ENCODE measurements around the gene FGGY.
"Not testable (repeated sequence)": the region's sequence is repeated elsewhere in the genome, so short reads cannot be mapped to it uniquely, and the experiment has no call there.

Gene FGGY

DNA sequence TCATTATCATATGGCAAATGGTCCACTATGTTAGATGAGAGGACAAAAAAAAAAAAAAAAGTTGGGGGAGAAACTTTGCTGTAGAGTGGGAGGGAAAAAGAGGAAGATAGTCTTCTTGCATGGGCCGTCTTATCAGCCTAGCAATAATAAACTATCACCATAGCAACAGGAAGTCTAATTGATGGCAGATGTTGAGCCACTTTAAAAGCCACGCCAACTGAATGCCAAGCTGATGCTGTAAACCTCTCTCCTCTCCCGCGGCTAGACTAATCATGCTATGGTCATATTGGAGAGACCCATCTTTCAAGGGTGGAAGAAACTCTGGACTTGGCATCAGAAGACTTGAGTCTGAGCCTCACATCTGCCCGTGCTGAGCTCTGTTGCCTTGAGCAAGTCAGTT is 395.7 kb downstream of the FGGY start:
- no peak for DNase-seq

DNA sequence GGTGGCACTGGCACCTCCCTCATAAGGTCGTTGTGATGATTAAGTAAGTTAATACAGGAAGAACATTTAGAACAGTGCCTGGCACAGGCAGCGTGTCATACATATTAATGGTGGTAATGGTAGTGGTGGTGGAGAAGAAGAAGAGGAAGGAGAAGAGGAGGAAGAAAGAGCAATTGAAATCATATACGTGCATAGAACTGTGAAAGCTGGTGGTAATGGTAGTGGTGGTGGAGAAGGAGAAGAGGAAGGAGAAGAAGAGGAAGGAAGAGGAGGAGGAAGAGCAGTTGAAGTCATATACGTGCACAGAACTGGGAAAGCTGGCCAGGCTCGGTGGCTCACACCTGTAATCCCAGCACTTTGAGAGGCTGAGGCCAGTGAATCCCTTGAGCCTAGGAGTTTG is 396.5 kb downstream of the FGGY start:
- DNase-seq, result no peak

DNA sequence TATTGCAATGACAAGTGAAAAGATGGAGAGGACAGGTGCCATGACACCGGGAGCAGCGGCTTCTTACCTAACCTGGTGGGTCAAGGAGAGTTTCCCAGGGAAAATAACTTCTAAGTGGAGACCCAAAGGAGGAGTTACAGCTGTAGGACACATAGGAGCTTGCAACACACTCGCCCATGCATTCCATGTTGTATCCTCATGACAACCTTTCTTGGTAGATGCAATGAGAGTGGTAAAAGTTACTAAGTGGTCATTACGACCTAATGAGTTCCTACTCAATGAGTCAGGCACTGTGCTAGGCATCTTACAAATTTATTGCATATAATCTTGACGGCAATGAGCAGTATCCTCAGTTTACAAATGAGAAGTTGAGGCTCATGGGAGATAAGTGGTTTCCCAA is 398.4 kb downstream of the FGGY start:
- no peak for DNase-seq

DNA sequence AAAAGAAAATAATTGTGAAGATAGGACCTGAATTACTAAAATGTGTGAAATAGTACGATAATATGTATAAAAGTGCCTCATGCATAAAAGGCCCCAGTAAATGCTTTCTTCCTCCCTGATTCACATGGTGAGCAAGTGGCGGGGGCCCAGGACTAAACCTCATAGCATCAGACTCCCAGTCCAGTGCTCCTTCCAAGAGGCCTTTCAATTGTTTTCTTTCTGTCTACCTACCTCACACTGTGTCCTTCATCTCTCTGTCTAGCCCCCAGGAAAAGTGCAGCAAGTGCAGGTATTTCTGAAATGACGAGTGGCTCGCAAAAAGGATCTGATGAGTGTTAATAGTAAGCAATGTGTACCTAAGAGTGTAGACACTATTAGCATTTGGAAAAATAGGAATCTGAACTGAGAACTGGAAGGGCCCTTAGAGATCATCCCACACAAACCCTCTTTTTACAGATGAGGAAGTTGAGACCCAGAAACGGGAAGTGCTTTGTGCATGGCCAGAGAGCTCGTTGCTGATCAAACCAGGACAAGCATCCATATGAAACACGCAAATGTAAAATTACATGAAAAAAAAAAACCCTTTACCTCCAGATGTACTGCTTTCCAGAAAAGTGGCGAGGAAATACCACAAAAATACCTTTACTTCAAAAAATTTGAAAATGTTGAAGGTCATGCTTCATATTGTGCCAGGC is 399.7 kb downstream of the FGGY start:
- no peak for DNase-seq

DNA sequence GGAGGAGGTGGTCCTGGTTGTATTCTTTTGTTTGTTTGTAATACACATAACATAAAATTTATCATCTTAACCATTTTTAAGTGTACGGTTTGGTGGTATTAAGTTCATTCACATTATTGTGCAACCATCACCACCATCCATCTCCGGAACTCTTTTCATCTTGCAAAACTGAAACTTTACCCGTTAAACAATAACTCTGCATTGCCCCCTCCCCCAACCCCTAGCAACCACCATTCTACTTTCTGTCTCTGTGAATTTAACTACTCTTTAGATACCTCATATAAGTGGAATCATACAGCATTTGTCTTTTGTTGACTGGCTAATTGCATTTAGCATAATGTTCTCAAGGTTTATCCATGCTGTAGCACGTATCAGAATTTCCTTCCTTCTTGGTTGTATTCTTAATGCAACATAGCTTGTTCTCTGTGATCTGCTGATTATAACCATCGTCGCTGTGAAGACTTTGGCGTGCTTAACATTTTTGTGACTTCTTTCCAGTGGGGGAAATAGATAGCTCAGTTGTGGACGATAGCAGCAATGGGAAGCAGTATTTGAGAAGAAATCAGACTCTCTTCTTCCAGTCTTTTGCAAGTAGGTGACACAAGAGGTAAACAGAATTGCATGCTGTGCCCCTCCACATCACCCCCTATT is 400.4 kb downstream of the FGGY start:
- peak; percentile 7 for DNase-seq

DNA sequence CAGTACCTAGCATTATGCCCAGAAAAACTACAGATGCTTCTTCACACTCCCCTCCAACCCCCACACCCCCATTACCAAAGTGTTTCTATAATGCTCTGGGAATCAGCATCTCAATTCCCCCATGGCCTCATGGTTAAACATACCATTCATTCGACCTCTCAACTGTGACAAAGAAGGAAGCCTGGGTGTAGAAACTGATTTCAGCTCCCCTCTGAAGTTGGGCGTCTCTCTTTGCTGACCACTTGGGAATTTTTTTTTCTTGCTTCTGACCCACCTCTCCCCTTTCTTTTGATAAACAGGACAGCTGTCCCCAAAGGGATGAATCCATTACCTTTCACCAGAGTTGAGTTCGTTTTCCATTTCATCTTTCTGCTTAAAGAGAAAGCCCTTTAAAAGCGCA is 401.5 kb downstream of the FGGY start:
- DNase-seq, result no peak

DNA sequence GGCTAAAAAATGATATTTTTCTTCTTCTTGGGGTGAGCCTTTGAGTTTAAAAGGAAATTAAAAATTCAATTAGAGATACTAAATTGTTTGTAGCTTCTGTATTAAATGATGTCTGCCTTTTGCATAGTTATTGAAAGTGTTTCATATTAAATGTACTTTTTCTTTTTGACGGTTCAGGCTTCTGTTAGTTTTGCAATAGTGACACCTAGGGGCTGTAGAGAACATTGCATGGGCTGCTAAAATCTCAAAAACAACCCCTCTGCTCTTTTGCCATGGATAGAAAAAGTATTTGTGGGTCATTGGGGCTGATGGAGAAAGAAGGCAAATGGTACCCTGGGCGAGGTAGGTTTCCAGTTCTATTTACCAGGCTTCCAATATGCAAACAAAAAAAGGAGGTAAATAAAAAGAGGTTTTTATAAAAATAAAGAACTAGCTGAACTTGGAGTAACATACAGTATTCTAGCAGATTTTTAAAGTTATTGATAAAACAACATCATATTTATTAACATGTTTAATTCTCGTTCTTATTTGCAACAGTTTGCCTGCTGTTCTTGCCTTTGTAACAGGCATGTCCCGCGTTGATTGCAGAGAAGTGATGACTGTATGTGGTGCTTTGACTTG is 402.4 kb downstream of the FGGY start:
- DNase-seq, result peak; percentile 25

DNA sequence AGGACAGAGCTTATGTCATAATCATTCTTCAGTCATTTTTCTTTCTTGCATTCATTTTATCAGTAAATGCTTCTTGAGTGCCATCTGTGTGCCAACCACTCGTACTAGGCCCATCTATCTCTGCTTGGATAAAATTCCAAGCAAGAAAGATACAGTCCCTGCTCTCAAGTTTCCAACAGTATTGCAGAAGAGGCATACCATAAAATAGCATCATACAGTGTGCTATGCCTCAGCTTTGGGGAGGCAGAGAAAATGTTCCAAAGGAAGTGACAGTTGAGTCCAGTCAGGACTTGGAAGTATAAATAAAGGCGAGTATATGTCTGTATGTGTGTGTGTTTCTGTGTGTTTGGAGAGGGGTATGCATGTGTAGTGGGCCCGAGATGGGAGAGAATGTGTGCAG is 404.5 kb downstream of the FGGY start:
- no peak for DNase-seq

DNA sequence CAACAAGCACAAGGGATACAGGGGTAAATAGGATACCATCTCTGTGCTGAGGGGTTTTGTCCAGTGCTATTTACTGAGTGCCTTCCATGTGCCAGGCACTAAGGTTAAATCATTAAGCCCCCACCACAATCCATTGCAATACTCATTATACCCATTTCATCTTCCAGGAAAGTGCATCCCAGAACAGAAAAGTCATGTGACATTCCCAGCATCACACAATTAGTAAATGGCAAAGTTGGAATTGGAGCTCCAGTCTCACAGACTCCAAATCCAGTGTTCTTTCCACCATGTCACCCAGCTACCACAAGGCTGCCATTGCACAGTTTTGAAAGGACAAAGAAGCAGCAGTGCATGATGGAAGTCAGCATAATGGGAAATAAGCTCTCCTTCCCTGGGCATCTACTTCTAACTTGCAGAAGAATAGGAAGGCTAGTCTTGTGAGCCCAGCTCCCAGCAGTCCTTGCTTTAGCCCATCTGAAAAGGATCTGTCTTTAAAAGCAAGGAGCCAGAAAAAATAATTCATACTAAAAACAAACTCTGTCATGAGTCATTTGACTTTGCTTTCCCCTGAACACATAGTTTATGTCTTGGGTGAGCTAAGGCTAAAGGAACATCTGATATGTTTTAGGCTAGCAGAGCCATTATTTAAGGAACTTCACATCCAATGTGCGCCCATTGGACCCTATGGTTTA is 406.5 kb downstream of the FGGY start:
- DNase-seq, result no peak

DNA sequence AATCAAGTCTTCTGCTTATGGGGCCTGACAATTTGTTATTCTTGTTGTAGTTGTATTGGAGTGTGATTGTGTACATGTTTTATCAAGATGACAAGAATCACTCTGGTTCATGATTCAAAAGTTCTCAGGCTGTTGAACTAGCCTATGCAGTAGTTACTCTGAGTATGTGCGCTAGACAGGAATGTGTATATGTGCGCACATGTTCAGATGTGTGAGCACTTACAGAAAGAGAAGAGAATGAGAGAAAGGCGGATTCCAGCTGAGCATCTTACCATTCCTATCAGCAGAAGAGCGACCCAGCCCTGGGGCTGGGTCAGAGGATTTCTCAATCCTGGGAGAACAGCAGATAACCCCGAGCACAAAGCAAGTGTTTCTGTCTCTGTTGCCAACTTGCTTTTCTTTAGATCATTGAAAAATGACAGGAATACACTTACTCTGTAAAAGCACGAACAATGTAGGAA is 407.1 kb downstream of the FGGY start:
- DNase-seq, result no peak

DNA sequence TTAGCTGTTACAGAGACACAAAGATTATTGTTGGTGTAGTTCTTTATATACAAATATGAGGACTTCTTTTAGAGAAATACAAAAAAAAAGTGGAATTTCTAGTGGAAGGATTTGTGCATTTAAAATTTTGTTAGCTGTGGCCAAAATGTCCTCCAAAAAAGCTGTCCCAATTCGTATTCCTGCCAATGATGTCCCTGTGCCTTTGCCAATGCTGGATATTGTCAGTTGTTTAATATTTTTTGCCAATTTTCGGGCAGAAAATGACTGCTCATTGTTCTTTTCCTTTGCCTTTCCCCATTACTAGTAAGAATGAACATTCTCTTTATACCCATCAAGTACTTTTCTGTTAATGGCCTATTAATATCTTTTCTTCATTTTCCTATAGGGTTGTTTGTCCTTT is 407.8 kb downstream of the FGGY start:
- DNase-seq, result no peak

DNA sequence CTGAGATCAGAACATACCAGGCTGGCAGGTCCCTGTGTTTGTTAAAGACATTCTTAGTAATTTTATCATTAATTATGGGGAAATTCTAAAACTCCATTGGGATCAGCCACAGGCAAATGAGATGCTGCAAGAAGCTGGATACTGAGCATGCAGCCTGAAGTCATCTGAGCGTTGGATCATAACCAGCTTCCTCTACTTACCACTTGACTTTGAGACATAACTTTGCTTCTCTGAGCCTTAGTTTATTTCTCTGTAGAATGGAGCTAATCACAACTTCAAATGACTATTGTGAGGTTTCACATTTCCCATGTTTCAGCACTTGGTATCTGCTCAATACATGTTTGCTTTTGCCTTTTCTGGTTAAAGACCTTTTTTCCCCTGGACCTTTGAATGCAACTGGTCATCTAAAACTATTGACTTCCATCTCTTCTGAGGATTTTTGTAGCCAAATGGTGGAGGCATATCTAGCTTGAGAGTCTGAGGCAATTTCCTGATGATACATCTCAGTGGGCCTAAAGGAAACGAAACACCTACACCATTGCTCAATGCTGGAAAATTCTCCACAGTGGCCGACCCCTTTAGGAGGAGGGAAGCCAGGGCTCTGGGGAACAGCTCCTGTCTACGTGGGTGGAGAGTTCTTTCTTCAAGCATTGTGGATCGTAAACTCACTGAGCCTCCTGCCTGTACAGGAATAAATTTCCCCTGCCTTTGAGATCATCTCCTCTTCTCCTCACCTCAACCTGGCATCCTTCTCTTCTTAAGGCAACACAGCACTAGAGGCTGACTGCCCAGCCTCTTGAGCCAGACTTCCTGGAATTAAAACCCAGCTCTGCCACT is 408.8 kb downstream of the FGGY start:
- DNase-seq, result no peak

DNA sequence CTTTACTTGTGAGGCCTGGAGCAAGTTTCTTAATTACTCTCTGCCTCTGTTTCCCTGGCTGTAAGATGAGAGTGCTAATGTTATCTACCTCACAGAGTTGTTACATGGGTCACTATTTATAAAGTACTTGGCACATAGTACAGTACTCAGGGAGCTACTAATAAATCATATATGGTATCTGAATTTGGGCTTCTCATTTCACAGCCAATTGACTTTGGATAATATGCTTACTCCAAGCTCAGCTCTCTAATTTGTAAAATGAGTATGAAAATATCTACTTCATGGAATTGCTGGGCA is 409.4 kb downstream of the FGGY start:
- no peak for DNase-seq

DNA sequence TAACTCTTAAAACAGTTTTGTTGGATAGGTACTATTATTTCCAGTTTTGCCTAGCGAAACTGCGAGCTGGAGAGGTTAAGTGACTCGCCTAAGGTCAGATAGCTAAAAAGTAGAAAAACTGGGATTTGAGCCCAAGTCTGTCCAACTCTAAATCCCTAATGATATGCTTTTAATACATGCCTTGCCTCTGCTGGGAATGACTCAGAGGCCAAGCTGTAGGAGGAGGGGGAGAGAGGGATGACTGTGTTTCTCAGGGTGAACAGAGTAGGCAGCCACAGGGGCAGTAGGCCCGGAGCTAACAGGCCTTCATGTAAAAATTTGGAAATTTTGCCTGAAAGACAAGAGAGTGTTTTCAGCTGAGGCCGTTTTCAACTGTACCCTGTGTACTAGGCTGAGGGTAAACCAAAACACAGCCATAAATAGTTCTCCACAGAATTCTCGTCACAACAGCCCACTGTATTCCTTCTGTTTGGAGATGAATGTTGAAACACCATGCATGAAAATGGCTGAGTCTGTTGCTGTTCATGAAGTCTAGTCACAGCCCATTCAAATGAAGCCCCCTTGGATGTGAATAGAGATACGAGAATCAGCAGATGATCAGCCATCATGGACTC is 410.4 kb downstream of the FGGY start:
- DNase-seq, result no peak

DNA sequence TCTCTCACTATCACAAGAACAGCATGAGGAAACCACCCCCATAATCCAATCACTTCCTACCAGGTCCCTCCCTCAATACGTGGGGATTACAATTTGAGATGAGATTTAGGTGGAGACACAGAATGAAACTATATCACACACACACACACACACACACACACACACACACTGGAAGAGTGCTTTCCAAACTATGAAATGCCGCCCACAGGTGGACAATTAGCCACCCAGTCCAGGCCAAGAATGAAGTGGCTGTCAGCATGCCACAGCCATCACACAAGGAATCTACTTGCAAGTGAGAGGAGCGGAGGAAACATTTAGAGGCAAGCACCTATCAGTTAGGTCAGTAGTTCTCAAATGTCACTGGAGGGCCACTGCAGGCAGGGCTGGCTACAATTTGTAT is 412.4 kb downstream of the FGGY start:
- DNase-seq, result no peak

DNA sequence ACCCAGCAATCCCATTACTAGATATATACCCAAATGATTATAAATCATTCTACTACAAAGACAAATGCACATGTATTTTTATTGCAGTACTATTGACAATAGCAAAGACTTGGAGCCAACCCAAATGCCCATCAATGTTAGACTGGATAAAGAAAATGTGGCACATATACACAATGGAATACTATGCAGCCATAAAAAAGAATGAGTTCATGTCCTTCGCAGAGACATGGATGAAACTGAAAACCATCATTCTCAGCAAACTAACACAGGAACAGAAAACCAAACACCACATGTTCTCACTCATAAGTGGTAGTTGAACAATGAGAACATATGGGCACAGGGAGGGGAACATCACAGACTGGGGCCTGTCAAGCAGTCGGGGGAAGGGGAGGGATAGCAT is 414.0 kb downstream of the FGGY start:
- not testable (repeated sequence) for DNase-seq

DNA sequence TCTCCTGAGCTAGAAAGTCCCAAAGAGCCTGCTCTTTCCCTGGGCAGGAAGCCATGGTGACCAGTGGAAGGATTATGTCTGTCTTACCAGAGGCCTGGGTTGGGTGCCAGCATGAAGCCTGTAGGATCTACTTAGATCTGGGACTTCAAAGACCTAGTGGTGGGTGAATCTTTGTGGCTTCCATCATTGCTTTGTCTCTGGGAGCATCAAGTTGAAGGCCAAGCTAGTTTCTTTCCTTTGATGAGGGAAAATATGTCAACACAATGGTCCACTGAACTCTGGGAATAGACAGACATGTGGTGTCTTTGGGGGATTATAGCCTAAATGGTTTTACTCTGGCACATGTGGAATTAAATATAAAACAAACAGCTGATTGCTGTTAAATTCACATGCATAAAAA is 417.3 kb downstream of the FGGY start:
- DNase-seq, result no peak

DNA sequence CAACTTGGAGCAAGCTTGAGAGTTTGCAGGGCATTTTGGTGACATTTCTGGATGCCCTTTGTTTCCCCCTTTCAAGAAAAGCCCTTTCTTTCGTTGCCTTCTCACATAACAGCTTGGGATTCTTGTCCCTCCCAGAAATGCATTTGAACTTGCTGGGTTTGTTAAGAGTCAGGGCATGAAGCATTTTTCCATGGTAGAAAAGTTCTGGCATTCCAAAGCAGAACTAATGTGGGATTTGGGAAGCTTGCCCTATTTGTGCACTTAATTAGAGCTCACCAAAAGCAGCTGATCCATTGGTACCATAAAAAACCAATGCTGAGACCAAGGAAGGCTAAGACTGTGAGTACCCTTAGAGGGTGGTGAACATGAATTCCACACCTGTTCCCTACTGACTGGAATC is 418.1 kb downstream of the FGGY start:
- no peak for DNase-seq

DNA sequence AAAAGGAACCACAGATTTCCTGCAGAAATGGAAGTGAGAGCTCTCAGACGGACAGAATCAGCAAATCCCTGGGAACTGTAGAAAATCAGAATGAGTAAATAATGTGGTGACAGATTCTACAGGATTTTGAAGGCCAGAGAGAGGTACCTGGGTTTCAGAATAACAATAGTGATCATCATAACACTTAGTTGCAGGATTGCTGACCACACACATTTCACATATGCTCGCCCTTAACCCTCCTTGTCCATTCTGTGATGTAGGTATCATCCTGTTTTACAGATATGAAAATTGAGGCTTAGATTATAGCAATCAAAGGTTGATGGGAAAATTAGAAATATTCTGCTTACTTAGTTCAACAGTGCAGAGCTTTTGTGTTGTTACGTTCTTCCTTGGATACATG is 419.9 kb downstream of the FGGY start:
- DNase-seq, result no peak

DNA sequence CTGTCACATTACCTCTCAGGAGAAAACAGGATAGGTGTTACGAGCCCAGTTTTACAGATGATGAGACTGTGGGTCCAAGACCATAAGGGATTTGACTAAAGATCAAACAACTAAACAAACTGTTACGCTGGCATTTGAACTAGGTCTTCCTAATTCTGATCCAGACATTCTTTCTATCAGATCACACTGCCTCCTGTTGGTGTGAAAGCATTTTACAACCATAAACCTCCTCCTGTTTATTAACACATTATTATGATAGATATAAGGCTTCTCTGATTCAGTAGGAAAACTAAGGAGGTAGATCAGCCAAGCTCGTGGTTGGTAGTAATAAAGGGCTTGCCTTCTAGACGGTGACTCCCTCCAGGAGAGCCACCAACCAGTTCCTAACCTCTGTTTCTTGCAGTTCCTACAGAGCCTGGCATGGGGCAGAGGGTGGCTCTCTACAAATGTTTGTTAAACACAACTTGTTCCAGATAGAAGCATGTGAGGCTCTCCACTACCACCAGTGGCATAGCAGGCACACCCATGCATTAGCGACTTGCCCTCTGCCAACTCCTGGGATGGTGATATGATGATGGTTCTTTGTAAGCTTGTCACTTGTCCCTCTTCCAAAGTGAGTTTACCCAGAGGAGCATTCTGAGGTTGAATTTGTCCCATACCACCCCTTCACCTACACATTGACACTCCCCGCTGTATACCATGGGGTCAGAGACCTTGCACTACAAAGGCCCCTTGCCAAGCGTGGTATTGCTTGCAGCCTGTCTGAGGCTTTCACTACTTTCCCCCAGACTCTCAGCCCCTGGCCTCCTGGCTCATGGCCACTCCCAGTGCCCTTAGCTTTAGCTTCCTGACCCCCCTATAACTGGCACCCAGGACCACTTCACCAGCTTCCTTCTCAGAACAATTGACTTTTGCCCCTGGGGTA is 421.4 kb downstream of the FGGY start:
- DNase-seq, result no peak

DNA sequence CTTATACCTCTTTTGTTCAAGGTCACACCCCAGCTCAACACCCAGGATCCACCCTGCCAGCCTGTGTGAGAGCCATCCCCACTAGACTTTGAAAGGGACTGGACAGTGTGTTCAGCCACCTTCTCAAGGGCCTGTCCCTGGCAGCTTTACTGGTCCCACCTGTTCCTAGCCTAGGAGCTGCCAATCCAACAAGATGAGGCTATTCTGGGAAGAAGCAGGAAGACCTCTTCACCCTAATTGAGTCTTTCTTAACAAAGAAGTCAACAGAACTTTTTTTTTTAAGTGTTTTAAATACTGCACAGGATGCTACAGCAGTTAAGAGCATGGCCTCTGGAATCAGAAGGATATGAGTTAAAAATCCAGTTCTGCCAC is 422.1 kb downstream of the FGGY start:
- DNase-seq, result no peak

Measured in stimulated activated CD4-positive, alpha-beta T cell treated with anti-CD3 and anti-CD28 coated beads, Interleukin-4, amount 100 ng/mL, for 24 hours (primary cell).